SU-DHL-6 (cell line): ENCODE data around the gene MRPS34.

ENCODE experiments used
- H2AFZ ChIP-seq: fragments of 200-600 bp; sonication (generic); 2 replicates; pipeline ENCODE4 v1.6.1; 2014; ENCODE audit warnings: low read depth, mild to moderate bottlenecking, moderate library complexity, mixed read lengths, antibody characterized with exemption, low read length; ENCODE audit not compliant: severe bottlenecking
- H3F3A ChIP-seq: fragments of 200-600 bp; shearing (Covaris generic); 2 replicates; pipeline ENCODE4 v1.6.0; 2016; ENCODE audit warnings: antibody characterized with exemption, mild to moderate bottlenecking; ENCODE audit not compliant: insufficient read depth
- H3K27ac ChIP-seq: fragments of 200-600 bp; sonication (generic); 2 replicates; pipeline ENCODE4 v1.5.1; 2016; ENCODE audit warnings: low read depth, mild to moderate bottlenecking, low read length, moderate library complexity, mixed read lengths
- H3K27me3 ChIP-seq: fragments of 200-600 bp; sonication (generic), shearing (Covaris generic); 2 replicates; pipeline ENCODE4 v1.6.0; 2014; ENCODE audit warnings: mild to moderate bottlenecking, low read length
- H3K36me3 ChIP-seq: fragments of 200-600 bp; sonication (generic); 2 replicates; pipeline ENCODE4 v1.6.1; 2014; ENCODE audit warnings: mild to moderate bottlenecking, low read length, mixed read lengths
- H3K4me2 ChIP-seq: fragments of 300-600, 200-600 bp; shearing (Covaris generic), sonication (generic); 2 replicates; pipeline ENCODE4 v1.6.0; 2014; ENCODE audit warnings: low read length, low read depth, mild to moderate bottlenecking; ENCODE audit not compliant: poor library complexity, severe bottlenecking
- H3K4me3 ChIP-seq: fragments of 200-600 bp; sonication (generic); 2 replicates; pipeline ENCODE4 v1.5.1; 2014; ENCODE audit warnings: antibody characterized with exemption, low read length, mild to moderate bottlenecking, mixed read lengths; ENCODE audit not compliant: insufficient read depth, poor library complexity, severe bottlenecking
- H3K79me2 ChIP-seq: fragments of 200-600 bp; sonication (generic); 2 replicates; pipeline ENCODE4 v1.6.1; 2014; ENCODE audit warnings: mild to moderate bottlenecking, low read length, moderate library complexity; ENCODE audit not compliant: insufficient read depth
- H3K9ac ChIP-seq: fragments of 200-600 bp; sonication (generic); 2 replicates; pipeline ENCODE4 v1.7.0; 2014; ENCODE audit warnings: mild to moderate bottlenecking, low read length
- H3K9me2 ChIP-seq: fragments of 200-600 bp; sonication (generic); replicated peaks from 2 replicates; pipeline ENCODE4 v1.6.1; 2014; ENCODE audit warnings: low read length; ENCODE audit not compliant: insufficient read depth
- H3K9me3 ChIP-seq: fragments of 200-600 bp; sonication (generic); 2 replicates; pipeline ENCODE4 v1.6.1; 2014; ENCODE audit warnings: low read length, mixed read lengths; ENCODE audit not compliant: insufficient read depth
- H4K20me1 ChIP-seq: fragments of 200-600 bp; sonication (generic); 2 replicates; pipeline ENCODE4 v1.6.1; 2014; ENCODE audit warnings: low read depth, mild to moderate bottlenecking, antibody characterized with exemption, low read length, moderate library complexity, mixed read lengths
- CTCF ChIP-seq: fragments of 200-600 bp; sonication (generic); IDR thresholded peaks from one replicate; pipeline ENCODE4 v1.5.1; 2017; ENCODE audit warnings: antibody characterized with exemption, mild to moderate bottlenecking, low read length, moderate library complexity; ENCODE audit not compliant: insufficient read depth, poor library complexity, severe bottlenecking
- EZH2phosphoT487 ChIP-seq: fragments of 200-600 bp; sonication (generic), shearing (Covaris generic); conservative IDR thresholded peaks from 2 replicates; pipeline ENCODE4 v1.6.1; 2018; ENCODE audit warnings: mild to moderate bottlenecking, antibody characterized with exemption, low read length, moderate library complexity, mixed read lengths

MRPS34 gene

DNA sequence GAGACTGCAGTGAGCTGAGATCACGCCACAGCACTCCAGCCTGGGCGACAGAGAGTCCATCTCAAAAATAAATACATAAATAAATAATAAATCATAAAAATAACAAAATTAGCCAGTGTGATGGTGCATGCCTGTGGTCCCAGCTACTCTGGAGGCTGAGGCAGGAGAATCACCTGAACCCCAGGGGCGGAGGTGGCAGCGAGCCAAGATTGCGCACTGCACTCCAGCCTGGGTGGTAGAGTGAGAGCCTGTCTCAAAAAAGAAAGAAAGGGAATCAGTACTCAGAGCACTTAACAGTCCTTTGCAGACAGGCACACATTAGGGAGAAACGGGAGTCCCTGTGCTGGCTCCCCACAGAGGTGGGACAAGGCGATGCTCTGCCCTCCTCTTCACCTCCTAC, 41.9 kb downstream of the MRPS34 start:
- Histone ChIP-seq H3K9ac (no peak overlapping the region), H3K27me3 (no peaks in the 10 kb centered on the region), H3K27ac (no peak overlapping the region), H3F3A (no peaks in the 10 kb centered on the region; the same call in 1 of the 2 replicates), H3K79me2 (no peaks in the 10 kb centered on the region), H3K4me2 (no peak overlapping the region), H3K4me3 (no peak overlapping the region), H3K9me3 (no peaks in the 10 kb centered on the region), H4K20me1 (no peaks in the 10 kb centered on the region), H2AFZ (no peak overlapping the region), H3K36me3 (no peaks in the 10 kb centered on the region), H3K9me2 (no peaks in the 10 kb centered on the region)
- no peak for TF ChIP-seq CTCF

- H3K79me2 ChIP-seq = no peaks in the 10 kb centered on the region; the same call in 1 of the 2 replicates
- no peaks in the 10 kb centered on the region for H3K9me2 ChIP-seq
- no peak overlapping the region for H3K27ac ChIP-seq
- no peak overlapping the region for H3K4me2 ChIP-seq
- no peaks in the 10 kb centered on the region for H4K20me1 ChIP-seq
- H3K27me3 ChIP-seq = no peaks in the 10 kb centered on the region
- no peak overlapping the region for H3K9ac ChIP-seq
- no peak overlapping the region for H3K4me3 ChIP-seq
- H3K9me3 ChIP-seq = no peaks in the 10 kb centered on the region
- no peak overlapping the region for H2AFZ ChIP-seq
- H3F3A ChIP-seq = no peaks in the 10 kb centered on the region
- no peak for TF ChIP-seq EZH2phosphoT487
- TF ChIP-seq CTCF = no peak
- H3K36me3 ChIP-seq = no peaks in the 10 kb centered on the region
Measured at GRCh38 chr16:1729445-1729844, 43.5 kb downstream of the MRPS34 start.

DNA sequence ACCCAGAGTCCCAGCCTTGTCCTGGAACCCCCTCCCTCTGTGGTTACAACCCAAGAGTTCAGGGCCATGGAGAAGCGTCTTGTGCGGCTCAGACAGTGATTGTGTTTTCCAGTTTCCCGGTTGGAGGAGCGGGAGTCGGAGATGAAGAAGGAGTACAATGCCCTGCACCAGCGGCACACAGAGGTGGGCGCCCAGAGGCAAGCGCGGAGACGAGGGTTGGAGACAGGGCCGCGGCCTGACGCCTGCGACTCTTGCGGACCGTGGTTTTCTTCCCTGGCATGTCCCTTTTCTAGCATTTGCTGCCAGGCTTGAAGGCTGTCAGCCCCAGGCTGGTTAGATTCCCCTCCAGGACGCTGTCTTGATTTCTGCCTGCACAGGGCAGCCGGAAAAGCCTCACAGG, 43.9 kb downstream of the MRPS34 start:
- Histone ChIP-seq H3K36me3 (no peaks in the 10 kb centered on the region), H3K9ac (no peak overlapping the region), H3K9me2 (no peaks in the 10 kb centered on the region), H3K4me2 (no peak overlapping the region), H3K27ac (no peak overlapping the region), H4K20me1 (no peaks in the 10 kb centered on the region), H2AFZ (no peak overlapping the region), H3K9me3 (no peaks in the 10 kb centered on the region), H3K27me3 (no peaks in the 10 kb centered on the region), H3F3A (no peaks in the 10 kb centered on the region), H3K4me3 (no peak overlapping the region), H3K79me2 (peaks cover under 1% of the 10 kb centered on the region; the same call in 1 of the 2 replicates)
- TF ChIP-seq EZH2phosphoT487 (no peak), CTCF (no peak)
